GM21381 (cell line): Measurements from ENCODE around the gene TBC1D16.
"Not testable (repeated sequence)": the region's sequence is repeated elsewhere in the genome, so short reads cannot be mapped to it uniquely, and the experiment has no call there.

Experiments
- ATAC-seq: cut with Tn5 transposase; IDR thresholded peaks from one replicate; pipeline ENCODE4 v1.9.1; 2021; ENCODE audit warnings: mild to moderate bottlenecking, moderate library complexity; ENCODE audit not compliant: unreplicated experiment

Gene TBC1D16

DNA sequence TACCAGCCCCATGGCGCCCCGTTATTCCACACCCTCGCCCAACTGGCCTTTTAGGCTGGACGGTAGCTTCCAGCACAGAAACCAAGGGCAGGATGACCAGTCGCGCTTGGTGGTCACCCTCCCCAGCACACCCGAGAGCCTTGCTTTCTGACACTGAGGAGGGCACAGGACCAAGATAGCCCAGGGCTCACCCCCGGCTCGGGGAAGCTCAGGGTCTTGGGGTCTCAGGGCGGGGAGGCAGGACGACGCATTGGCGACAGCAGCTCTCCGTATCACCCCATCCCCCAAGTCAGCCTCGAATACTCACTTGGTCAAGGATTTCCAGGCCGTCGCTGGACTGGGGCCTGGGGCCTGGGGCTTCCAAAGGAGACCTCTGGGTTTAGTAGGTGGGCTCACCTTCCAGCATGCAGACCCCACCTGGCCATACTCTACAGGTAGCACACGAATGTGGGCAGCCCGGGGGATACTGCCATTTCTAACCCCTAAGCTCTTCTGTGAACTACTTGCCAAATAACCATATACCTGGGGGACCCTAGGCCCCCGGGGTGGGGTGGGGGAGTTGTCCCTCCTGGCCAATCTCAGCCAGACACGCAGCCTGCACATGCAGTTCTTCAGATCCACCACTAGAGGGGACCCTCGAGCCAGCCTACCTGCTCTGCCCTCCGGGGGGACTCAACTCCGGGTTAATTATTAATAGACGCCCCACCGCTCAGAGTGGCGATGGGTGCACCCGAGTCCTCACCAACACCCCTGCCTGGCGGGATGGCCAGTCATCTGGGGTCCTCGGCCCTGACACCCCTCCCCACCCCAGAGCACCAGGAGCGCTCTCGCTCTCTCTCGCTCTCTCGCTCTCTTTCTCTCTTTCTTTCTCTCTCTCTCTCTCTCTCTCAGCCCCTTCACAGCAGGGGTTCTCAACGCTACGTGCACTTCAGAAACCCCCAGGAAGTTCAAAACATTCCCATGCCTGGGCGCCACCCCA is 30.0 kb downstream of the TBC1D16 start:
- no peak for ATAC-seq

DNA sequence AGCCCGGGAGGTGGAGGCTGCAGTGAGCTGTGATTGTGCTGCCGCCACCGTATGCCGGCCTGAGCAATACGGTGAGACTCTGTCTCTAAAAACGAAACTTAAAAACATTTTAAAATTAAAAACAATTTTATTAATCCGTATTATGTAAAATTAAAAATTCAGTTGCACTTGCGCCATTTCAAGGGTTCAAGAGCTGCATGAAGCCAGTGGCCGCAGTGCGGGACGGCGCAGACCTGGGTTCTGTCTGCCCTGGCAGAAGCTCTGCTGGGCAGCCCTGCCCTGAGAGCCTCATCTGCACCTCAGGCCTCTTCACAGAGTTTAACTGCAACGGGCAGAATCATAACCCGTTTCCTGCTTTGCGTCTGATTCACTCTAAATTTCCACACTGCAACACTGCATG is 31.7 kb downstream of the TBC1D16 start:
- ATAC-seq: no peak

DNA sequence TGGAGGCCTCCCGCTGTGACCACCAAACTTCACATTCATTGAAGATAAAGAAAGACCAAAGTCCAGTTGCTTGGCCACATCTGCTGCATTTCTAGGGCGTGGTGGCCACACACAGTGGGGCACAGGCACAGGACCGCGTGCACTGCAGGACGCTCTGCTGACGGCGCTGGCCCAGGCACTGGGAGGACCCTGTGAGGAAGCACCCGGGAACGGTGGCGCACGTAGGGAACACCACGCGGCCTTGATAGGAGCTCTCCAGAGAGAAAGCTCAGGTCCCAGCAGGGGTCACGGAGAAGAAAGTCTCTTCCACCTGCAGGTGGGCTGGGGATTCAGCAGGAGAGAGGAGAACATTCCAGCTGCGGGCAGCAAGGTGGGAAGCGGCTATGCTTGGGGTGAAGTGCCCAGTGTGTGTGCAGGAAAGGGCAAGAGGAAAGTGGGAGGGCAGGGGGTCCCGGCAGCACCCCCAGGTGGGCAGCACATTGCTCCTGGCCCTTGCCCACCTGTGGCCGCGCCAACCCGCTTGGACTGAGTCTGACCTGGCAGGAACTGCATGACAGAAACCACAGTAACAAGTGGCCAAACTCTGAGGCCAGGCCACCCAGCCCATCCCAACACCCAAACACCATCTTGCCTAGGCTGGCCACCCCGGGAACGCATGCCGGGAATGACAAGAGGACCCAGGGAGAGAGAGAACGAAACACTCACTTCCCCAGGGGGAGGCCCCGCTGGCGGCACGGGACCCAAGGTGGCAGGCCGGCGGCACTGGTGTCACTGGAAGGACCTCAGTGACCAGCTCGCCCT is 32.8 kb downstream of the TBC1D16 start:
- ATAC-seq: no peak

DNA sequence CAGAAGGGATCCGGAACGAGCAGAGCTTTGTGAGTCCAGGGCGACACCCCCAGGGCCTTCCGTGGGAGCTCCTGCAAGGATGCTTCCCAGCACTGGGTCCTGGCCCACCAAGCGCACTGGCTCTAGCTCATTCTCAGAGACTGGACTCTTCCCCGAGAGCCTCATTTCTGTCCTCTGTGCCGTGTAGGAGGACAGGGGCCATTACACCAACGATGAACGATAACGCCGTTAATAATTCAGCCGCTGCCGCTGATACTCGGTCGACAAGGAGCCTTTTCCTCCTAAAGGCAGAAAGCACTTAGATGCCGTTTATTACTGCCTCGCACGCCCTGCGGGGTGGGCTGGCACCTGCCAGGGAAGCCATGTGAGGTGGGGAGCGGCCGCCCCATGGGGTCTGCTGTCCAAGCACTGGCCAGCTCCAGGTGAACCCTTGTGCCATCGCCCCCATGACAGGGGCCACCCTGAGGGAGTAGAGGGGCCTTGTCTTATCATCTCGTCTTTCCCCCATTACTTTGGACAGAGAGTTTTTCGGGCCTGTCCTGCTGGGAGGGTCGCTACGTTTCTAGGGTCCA is 33.5 kb downstream of the TBC1D16 start:
- no peak for ATAC-seq

DNA sequence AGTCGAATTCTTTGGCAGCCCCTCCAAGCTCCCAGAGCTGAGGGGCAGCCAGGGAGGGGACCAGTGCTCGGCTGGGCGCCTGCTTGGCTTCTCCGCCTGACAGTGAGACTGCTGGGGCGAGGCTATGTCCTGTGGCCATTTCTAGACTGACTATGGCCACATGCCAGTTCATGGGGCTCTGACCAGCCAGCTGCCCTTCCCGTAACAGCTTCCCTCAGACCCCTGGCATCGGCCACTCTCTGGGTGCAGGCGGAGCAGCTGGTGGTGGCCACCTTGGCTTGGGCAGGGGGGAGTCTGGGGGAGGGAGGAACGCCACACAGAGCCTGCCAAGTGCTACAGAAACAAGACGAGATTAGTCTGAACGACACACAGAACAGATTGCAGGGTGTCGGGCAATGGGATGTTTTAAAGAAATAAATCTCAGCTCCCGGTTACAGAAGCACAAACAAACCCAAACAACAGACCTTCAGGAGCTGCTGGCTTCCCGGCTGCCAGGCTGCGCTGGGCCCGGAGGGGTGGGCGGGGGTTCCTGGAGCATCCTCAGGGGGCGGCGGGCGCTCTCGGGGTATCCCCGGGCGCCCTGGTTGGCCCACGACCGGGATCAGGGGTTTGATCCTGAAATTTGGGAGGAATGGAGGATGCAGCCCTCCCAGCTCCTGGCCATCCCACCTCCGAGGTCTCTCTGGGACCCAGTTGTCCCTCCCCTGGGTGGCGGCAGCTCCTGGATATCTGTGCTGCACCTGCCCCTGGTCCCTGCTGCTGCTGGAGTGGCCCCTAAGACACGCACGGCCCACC is 34.5 kb downstream of the TBC1D16 start:
- no peak for ATAC-seq

DNA sequence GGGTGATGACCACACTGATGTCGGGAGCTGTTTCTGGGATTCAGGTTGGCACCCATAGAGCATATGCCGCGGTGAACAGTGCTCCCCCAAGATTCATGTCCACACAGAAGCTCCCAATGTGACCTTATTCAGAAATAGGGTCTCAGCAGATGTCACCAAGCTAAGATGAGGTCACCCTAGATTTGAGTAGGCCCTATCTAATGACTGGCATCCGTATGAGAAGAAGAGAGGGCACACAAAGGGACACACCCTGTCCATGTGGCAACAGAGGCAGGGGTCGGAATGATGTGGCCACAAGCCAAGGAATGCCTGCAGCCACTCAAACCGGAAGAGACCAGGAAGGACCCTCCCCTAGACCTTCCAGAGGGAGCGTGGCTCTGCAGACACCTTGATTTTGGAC is 35.5 kb downstream of the TBC1D16 start:
- ATAC-seq: no peak

- no peak for ATAC-seq
These were observed 38.5 kb downstream of the TBC1D16 start for GRCh38 chr17:79997011-79997660.

DNA sequence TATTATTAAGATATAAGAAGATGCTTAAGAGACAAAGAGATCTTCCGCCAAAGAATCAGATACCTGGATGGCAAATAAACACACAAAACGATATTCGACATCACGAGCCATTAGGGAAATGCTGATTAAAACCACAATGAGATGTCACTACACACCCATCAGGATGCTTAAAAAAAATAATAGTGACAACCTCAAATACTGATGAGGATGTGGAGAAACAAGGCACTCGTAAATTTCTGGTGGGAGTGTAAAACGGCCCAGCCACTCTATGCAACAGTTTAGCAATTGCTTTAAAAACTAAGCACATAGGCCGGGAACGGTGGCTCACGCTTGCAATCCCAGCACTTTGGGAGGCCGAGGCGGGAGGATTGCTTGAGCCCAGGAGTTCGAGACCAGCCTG is 39.4 kb downstream of the TBC1D16 start:
- ATAC-seq: no peak

DNA sequence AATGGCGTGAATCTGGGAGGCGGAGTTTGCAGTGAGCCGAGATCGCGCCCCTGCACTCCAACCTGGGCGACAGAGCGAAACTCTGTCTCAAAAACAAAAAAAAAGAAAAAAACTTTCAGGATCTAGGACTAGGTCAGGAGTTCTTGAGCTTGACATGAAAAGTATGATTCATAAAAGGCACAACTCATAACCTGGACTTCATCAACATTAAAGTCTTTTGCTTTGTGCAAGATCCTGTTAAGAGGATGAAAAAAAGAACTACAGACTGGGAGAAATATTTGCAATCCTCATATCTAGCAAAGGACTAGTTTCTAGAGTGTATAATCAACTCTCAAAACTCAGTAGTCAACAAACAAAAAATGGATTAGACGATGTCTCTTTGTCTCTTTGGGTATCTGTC is 40.0 kb downstream of the TBC1D16 start:
- no peak for ATAC-seq

DNA sequence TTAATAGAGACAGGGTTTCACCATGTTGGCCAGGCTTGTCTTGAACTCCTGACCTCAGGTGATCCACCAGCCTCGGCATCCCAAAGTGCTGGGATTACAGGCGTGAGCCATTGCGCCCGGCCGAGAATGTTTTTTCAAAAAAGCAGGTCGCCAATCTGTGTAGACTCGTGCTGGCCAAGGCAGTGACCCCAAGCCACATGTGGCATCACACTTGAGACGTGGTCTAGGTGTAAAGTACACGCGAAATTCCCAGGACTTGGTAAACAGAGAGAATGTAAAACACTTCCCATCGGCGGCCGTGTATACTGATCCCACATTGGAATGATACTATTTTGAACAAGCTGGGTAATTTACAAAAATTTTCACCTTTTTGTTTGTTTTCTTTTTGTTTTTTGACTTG is 41.1 kb downstream of the TBC1D16 start:
- ATAC-seq: no peak

DNA sequence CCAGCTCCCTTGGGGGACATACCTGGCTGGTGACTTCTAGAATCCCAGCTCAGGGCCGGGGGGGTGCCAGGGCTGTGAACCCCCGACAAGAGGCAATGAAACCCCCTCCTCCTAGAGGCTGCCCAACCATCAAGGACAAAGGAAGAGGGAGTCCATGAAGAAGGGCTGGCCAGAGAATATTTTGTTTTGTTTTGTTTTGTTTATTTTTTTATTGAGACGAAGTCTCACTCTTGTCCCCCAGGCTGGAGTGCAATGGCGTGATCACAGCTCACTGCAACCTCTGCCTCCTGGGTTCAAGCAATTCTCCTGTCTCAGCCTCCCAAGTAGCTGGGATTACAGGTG is 41.5 kb downstream of the TBC1D16 start:
- ATAC-seq: not testable (repeated sequence)

GRCh38 chr17:79993390-79994227 is 42.1 kb downstream of the TBC1D16 start:
- ATAC-seq: no peak

- no peak for ATAC-seq
These were observed 42.9 kb downstream of the TBC1D16 start for GRCh38 chr17:79992649-79993389.

DNA sequence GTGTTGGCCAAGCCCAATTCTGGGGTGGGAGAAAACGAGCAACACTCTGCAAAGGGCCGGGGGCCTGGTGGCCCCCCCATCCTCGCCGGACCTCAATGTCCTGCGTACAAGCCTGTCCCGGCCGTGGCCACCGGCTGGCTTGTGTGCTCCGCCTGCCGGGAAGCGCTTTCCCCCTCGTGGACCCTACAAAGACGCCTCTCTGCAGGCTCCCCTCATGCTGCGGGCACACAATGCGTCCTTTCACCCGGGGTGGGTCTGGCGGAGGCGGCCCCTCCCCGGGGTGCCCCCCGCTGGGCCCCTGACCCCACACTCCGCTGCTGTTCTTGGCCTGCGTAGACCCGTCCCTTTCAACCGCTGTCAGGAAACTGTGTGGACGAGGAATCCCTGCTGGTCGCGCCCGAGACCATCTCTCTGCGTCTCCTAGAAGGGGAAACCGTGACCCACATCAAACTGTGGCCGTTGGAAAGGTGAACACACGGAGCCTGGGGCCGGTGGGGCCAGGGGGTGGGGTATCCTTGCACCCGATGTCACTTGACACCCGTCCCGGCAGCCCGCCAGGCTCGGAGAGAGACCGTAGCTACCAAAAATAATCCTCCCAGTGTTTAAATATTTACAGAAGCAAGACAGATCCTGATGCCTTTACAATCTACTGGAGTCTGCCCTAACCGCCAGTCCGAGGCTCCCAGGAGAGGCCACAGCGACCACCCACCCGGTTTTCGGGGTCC is 43.6 kb downstream of the TBC1D16 start:
- no peak for ATAC-seq

DNA sequence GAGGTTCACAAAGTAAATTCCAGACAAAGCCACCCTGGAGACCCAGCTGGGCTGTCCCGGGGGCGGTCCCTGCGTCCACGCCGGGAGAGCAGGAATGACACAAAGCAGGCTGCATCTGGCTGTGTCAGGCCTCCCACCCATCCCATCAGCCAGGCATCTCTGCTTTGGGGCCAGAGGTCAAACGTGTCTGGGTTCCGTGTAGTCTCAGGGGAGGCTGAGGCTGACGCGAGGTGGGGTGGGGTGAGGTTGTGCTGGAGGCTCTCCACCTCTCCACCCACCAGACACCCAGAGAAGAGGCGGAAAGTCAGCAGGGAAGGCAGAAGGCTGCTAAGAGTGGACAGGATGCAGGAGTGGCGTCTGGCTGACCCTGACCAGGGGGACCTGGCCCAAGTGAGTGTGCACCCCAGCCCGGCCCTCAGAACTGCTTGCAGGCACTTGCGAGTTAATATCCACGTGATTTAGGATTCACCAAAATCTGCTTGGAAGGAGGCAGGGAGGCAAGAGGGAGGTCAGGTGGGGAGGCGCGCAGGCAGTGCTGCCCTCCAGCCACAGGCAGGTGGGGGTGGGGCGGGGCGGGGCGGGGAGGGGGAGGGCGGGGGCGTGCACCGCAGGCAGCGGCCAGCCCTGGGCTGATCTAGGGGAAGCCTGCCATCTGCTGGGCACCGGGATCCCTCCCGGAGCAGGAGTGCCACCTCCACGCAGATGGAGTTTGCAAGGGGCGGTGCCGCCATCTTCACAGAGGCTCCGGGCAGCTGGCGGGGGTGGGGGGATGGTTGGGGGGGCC is 44.3 kb downstream of the TBC1D16 start:
- ATAC-seq: no peak

- ATAC-seq: no peak
These were observed 45.0 kb downstream of the TBC1D16 start for GRCh38 chr17:79990704-79991103.

GRCh38 chr17:79990051-79990592 is 45.5 kb downstream of the TBC1D16 start:
- no peak for ATAC-seq
